GM12891 (cell line): ENCODE results near the gene CORO1C.

Experiments
- DNase-seq: peaks from one replicate; pipeline ENCODE4 v3.0.0; 2011; ENCODE audit warnings: low spot score; ENCODE audit not compliant: insufficient read length
- FAIRE-seq: peaks from 2 replicates; lab custom pipeline; 2011; peaks lifted over from hg19 to GRCh38; lab: Jason Lieb, UNC
- PAX5 ChIP-seq: IDR thresholded peaks from 2 replicates; pipeline ENCODE4 v1.6.1; 2011; ENCODE audit warnings: low read length, moderate library complexity, mild to moderate bottlenecking; ENCODE audit not compliant: insufficient read depth, severe bottlenecking
- POLR2A ChIP-seq: IDR thresholded peaks from 2 replicates; pipeline ENCODE4 v1.6.1; 2011; ENCODE audit warnings: low read depth, low read length, control low read depth
- POLR2AphosphoS5 ChIP-seq: IDR thresholded peaks from 2 replicates; pipeline ENCODE4 v1.6.1; 2011; ENCODE audit warnings: low read depth, low read length, control low read depth
- POU2F2 ChIP-seq: IDR thresholded peaks from 2 replicates; pipeline ENCODE4 v1.6.1; 2011; ENCODE audit warnings: low read depth, mild to moderate bottlenecking, control low read depth, low read length, moderate library complexity
- SPI1 ChIP-seq: IDR thresholded peaks from 2 replicates; pipeline ENCODE4 v1.6.1; 2011; ENCODE audit warnings: low read depth, low read length, control low read depth
- TAF1 ChIP-seq: IDR thresholded peaks from 2 replicates; pipeline ENCODE4 v1.6.1; 2011; ENCODE audit warnings: low read depth, low read length, control low read depth

CORO1C gene

DNA sequence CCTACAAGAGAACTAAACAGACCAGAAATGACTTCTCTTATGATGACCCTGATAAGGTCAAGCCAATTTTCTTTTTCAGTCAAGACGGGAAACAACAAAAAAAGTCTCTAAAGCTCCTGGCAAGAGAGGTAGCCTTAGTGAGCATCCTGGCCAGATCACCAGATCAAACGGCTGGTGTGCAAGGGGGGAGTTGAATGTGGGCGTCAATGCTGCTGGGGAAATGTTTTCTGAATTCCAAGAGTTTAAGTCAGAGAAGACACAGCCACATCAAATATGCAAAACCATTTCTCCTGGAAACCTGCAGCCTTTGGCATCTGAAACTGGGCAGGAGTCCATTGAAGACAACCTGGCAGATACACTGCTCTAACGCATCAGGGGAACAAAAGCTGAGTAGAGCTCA is 81.6 kb downstream of the CORO1C start:
- no peak for DNase-seq
- no peak for FAIRE-seq
- TF ChIP-seq POLR2A (no peak), POU2F2 (no peak), PAX5 (no peak), POLR2AphosphoS5 (no peak), TAF1 (no peak), SPI1 (no peak)

DNA sequence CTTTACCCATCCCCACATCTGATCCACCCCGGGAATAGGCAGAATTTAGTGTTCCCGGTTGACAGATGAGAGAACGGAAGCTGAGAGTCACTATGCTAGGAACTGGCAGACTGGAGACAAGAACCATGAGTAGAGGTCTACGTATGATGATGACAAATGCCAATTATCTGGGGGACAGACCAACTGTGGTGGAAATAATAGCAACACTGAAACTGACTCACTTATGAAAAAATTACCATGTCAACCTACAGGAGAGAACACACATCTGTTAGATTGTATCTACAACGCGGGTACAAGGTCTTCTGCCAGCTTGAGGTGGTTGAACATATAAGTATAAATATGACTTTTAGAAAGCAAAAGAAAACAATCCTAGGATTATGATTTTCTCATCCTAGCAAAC is 82.2 kb downstream of the CORO1C start:
- no peak for DNase-seq
- no peak for FAIRE-seq
- TF ChIP-seq TAF1, result no peak
- no peak for TF ChIP-seq PAX5
- TF ChIP-seq POLR2AphosphoS5, result no peak
- no peak for TF ChIP-seq POLR2A
- TF ChIP-seq SPI1, result no peak
- no peak for TF ChIP-seq POU2F2

DNA sequence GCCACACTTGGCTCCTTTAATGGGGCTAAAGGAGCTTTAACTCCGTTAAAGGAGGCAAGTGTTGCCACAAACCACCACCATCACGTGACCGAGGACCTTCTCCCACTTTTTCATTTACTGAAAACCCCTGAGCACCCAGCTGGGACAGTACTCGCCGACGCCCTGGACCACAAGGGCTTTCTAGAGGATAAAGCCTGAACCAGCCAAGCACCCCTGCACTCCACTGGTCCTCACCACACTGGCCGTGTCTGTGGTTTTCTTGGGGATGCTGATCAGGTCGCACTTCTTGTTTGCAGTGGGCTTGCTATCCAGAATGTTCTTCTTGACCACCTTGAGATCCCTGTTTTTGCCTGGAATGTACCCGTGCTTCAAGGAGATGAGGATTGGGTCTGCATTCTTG is 82.9 kb downstream of the CORO1C start:
- DNase-seq (no peak), FAIRE-seq (no peak)
- no peak for TF ChIP-seq TAF1
- TF ChIP-seq POLR2AphosphoS5, result no peak
- TF ChIP-seq POLR2A, result no peak
- no peak for TF ChIP-seq SPI1

DNA sequence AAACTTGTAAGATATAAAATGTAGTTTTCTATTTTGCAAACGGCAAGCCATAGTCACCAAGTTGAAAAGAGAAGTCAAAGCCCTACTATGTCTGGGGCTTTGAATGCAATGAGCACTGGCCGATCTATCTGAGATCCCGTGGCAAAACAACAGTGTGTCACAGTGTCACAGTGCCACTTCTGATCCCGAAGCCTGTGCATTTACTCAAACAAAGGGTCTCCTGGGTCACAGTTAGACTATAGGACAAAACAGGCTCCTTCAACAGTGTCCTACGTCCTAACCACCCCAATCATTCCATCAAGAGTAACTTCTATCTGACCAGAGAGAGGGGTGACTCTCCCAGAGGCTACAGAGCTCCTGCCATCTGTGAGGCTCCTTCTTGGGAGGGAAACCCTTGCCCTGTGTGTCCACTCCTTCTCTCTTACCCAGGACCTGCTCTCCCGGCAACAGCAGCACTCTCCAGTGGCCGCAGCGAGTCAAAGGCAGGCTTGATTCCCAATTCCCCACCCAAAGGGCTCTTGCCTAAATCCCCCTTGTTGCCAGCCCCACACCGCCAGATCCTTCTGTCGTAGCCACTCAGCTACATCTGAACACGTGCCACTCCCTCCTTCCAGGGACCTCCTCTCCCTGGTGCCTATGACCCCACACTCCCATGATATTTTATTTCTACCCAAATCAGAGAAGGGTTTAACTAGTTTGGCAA is 83.6 kb downstream of the CORO1C start:
- no peak for FAIRE-seq
- DNase-seq, result no peak
- TF ChIP-seq PAX5 (no peak), POLR2A (no peak), TAF1 (no peak), POU2F2 (no peak), POLR2AphosphoS5 (no peak)

DNA sequence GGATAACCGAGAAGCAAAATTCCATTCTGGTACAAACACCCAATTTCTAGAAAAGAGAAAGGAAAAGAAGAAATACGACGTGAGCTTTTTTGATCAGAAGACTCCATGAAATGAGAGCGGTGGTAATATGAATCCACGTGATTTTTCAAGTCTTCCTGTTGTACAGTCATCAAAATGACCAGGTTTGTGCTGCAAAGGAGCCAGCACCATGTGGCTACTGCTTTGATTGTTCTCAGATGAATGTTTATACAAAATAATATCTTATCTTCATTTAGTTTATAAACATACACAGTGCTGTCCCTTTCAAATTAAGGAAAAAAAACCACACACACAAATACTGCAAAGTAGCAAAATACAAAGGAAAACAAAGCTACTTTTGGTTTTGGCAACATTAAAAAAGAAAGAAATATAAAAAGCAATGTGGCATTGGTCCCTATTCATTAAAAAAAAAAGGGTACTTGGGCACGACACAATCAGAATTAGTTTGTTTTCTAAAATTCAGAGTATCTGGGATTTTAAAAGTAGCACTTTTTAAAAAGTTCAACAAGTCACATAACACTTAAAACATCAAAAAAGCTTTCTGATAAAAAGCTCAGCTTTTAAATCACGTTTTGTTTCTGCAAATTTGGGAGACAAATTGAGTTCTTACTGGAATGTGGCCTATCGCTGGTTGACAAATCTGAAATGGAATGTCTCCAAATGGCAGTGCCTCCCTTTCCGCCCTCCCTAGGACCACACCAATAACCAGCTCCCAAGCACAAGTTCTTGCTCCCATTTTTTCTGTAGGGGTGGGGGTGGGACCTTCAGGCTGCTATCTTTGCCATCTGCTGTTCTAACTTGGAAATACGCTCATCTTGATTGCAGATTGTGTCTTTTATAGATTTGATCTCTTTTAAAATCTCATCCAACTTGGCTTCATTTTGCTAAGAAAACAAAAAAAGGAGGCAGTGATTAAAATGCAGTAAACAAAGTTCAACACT is 84.4 kb downstream of the CORO1C start:
- TF ChIP-seq POLR2AphosphoS5 (no peak), POLR2A (no peak), SPI1 (no peak)
- FAIRE-seq, result no peak
- DNase-seq, result no peak

DNA sequence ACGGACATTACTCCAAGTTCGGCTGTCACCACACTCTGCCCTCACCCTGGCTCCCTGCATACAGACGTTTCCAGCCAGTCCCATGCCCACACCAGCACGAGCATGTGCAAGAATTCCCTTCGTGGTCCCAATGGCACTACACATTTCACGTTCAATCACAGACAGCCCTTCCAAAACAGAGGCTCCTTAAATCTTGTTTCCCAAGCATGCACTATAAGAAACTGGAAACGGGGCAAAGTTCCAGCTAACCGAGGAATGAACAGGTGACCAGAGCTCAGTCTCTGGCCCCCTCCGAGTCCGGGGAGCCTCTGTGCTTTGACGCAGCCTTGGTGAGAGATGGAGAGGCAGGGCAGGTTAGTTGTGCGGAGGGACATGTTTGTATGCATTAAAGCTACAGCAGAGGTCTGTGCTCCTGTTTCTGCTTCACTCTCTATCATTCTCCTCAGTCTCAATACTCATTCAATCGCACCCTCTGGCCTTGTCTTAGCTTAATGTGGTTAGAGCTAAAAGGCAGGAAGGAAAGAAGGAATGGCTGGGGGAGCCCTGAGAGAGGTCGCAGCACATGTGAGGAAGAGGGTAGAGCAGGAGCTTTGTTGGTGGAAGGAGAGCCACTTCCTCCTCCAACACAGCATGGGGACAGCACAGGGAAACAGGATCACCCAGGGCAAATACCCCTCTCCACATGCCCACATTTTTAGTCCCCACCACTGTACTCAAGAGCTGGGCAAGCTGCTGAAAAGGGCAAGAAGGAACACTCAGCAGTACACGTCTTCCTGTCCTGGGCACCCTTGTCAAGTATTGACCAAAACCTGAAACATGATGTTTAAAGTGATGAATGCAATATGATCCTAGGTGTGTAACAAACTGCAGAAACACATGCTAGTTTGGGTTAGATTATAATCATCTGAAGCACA is 85.4 kb downstream of the CORO1C start:
- FAIRE-seq (no peak), DNase-seq (no peak)
- TF ChIP-seq SPI1 (no peak), POLR2AphosphoS5 (no peak), TAF1 (no peak), PAX5 (no peak), POU2F2 (no peak), POLR2A (no peak)

DNA sequence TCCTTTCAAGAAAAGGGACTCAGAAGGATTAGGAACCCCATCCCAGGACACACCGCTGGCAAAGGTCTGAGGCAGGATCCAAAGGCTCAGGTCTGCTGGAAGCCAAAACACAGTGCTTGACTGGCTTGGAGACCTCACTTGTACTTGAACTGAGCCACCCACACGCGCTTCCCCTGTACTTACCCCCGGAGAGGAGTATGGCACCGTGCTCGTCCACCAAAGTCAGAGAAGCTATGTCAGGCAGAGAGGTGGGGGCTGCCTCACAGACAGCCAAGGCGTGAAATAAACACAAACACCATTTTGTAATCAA is 86.6 kb downstream of the CORO1C start:
- FAIRE-seq (no peak), DNase-seq (no peak)
- TF ChIP-seq SPI1, result no peak
- TF ChIP-seq PAX5, result no peak
- TF ChIP-seq POLR2AphosphoS5, result no peak
- no peak for TF ChIP-seq POLR2A
- no peak for TF ChIP-seq TAF1
- no peak for TF ChIP-seq POU2F2

DNA sequence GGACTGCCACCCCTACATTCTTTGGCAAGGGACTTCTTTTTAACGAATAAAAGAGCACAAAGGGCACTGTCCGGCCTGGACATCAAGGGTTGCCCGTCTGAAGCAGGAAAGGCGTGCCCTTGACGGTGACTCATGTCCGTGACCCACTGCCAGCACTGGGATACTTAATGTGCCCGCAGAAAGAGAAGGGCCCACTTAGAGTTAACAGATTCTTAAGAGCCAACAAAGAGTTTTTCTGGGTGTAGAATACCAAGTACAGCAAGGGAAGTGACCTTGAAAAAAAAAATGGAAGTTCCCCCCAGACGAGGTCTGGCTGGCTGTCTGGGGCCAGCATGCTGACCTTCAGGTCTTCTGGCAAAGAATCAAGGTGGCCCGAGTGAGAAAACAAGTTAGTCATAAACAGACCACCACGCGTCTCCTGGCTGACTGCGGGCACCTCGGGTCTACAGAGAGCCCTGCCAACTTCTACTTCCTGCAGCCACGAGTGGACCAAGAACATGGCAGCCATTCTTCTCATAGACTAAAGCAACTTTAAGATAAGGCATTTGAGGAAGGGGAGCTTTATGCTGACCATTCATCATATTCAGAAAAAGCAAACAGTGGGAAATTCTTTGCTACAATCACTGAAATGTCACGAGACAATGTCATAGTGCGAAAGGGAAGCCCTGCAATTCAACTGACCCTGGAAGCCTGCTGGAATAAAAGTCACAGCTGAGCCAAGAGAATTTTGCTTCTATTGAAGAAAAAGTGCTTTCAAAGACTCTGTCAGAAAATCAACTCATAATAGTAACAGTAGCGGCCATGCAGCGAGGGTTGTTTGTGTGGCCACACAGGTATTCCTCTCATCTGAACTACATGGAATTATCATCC is 87.1 kb downstream of the CORO1C start:
- no peak for FAIRE-seq
- TF ChIP-seq TAF1 (no peak), POLR2A (no peak), POLR2AphosphoS5 (no peak), SPI1 (no peak), POU2F2 (no peak), PAX5 (no peak)
- DNase-seq, result no peak

DNA sequence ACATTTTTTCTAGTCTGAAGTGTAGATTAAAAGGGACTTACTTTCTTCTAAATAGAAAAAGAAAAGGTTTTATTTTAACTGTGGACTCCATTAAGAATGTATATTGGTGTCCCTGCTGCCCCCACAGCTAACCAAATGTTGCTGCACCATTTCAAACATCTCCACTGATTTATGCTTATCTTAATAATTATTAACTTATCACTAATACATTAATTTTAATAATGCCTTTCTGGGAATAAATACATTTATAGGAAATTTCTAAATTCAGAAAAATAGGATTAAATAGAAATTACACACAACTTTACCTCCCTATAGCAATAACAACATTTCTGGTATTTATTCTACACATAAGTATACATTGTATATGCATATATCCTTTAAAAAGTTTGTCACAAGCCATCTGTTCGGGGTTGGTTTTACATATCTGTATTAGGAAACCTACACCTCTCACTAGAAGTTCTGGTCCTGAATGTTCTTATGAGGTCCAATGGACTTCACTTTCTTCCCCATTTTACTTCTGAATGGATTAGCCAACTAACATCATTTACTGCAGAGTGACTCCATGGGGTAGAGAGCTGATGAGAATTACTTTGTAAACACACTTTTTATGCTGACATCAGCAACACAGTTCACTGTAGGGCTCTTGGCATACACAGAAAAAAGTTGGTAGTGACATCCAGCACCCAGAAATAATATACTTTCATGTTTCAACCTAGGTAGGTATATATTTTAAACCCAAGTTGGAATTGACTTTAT is 88.2 kb downstream of the CORO1C start:
- FAIRE-seq (no peak), DNase-seq (no peak)
- TF ChIP-seq POU2F2, result no peak
- TF ChIP-seq PAX5, result no peak
- no peak for TF ChIP-seq POLR2AphosphoS5
- no peak for TF ChIP-seq POLR2A
- no peak for TF ChIP-seq SPI1
- TF ChIP-seq TAF1, result no peak
